Adrenal gland (tissue), 12 donors: ENCODE results near the gene SHISA5. TPM values are rescaled to one million over a fixed set of nuclear protein-coding genes. Genes with fewer than 3 reads are reported as not detected.

Experiments
- DNase-seq, 7 donors: peaks; one replicate each; pipeline ENCODE4 v3.0.0-alpha.2; 2019 to 2020
- H3K27ac ChIP-seq, 5 donors: fragments of 200-600 bp; sonication (generic) in 4 of 5; 1 replicate in 3 of 5; 2 replicates in 2 of 5; pipeline versions ENCODE4 v1.5.1 to v1.8.0; 2016 to 2020; ENCODE audit warnings: mild to moderate bottlenecking in 1 of 5
- H3K27me3 ChIP-seq: fragments of 200-600 bp; 2 replicates; pipeline ENCODE4 v1.8.0; 2021
- H3K36me3 ChIP-seq, 2 donors: fragments of 200-600 bp; replicated peaks in 1 of 2; 1 replicate in 1 of 2; 2 replicates in 1 of 2; pipeline versions ENCODE4 v1.5.1 to v1.8.0; 2018 to 2022
- H3K4me1 ChIP-seq, 2 donors: fragments of 200-600 bp; replicated peaks in 1 of 2; 1 replicate in 1 of 2; 2 replicates in 1 of 2; pipeline versions ENCODE4 v1.5.1 to v1.8.0; 2018 to 2021
- H3K4me3 ChIP-seq, 4 donors: fragments of 200-600 bp; sonication (generic) in 3 of 4; one replicate each; pipeline ENCODE4 v1.5.1; 2016 to 2018
- H3K9me3 ChIP-seq, 3 donors: fragments of 200-600 bp; sonication (generic) in 1 of 3; replicated peaks in 1 of 3; 1 replicate in 2 of 3; 2 replicates in 1 of 3; pipeline versions ENCODE4 v1.5.1 to v1.8.0; 2016 to 2021
- POLR2A ChIP-seq, 2 donors: fragments of 450-650 bp; IDR thresholded peaks; one replicate each; pipeline ENCODE4 v1.6.1; 2017; ENCODE audit warnings: antibody characterized with exemption in 2 of 2, mild to moderate bottlenecking in 2 of 2, moderate library complexity in 1 of 2
- WGBS, 4 donors: extraction: QIAGEN DNeasy Blood & Tissue Kit in 2 of 4; methylation state at CpG; one replicate each; pipeline versions ENCODE4 v1.1.5 to v1.1.7; 2013 to 2017; 5-methylcytosine and 5-hydroxymethylcytosine counted together
- intact Hi-C, 2 donors: fragments of 100-400 bp; cut with DNase I; formaldehyde crosslinking; loops; one replicate each; pipeline versions ENCODE4 v1.14.1 to v1.15.0; 2022 to 2023
- polyA plus RNA-seq, 3 donors: library from polyadenylated mRNA; stranded (reverse); fragments of 200-250 nt in 2 of 3; fragments of 350-450 nt in 1 of 3; fragmentation: Illumina TruSeq in 1 of 3; extraction: RNeasy Lipid Tissue Mini Kit (QIAGEN cat#74804) in 1 of 3; gene quantifications; one replicate each; pipeline ENCODE4 v1.2.3, GENCODE V29; 2013 to 2014
- total RNA-seq, 9 donors: library from RNA; depleted of rRNA in 4 of 9; stranded (reverse); fragments of >200 nt in 4 of 9; fragments of 120-200 nt in 1 of 9; fragmentation: NEBNext Ultra II Directional in 1 of 9; extraction: Animal tissue kit (Norgen Biotek cat#: 25700) in 1 of 9; gene quantifications; one replicate each; pipeline versions ENCODE4 v1.1.0 to v1.2.4, GENCODE V29; 2013 to 2023
- TF ChIP-seq, protein P1 (sequence below), 6 experiments: fragments of 450-650 bp in 4 of 6; fragments of 200-600 bp in 2 of 6; sonication (generic) in 1 of 6; IDR thresholded peaks; 1 replicate in 5 of 6; 2 replicates in 1 of 6; pipeline versions ENCODE4 v1.5.1 to v1.8.0; 2016 to 2021; ENCODE audit warnings: antibody characterized with exemption in 6 of 6, mild to moderate bottlenecking in 2 of 6, moderate library complexity in 1 of 6
- donor health status: healthy with polysubstance abuse.
- donor health status: Bipolar disorder and iron deficiency.
- donor health status: DM: yes; HTN: yes; CAD: no.
- donor health status: DM: no; HTN: no; CAD: no.
- donor health status: DM: no; HTN: no; CAD: no.
- donor health status: DM: yes; HTN: yes; CAD: no.

Gene SHISA5
- total and polyA plus RNA-seq, 12 donors, result 77.2 to 167 (median 128) TPM

DNA sequence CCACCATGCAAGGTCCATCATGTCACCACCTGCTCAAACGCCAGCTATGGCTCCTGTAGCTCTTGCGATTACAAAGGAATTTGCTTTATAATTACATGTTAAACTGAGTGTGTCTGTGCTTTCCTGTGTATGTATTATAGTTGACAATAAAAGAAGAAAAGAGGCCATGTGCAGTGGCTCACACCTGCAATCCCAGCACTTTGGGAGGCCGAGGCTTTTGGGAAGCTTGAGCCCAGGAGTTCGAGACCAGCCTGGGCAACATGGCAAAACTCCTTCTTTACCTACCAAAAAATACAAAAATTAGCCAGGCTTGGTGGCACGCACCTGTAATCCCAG is 30.4 kb downstream of the SHISA5 start:
- intact Hi-C loops, result no loop called here
- H3K9me3 ChIP-seq, result no peaks in the 10 kb centered on the region
- TF ChIP-seq, protein P1, sequence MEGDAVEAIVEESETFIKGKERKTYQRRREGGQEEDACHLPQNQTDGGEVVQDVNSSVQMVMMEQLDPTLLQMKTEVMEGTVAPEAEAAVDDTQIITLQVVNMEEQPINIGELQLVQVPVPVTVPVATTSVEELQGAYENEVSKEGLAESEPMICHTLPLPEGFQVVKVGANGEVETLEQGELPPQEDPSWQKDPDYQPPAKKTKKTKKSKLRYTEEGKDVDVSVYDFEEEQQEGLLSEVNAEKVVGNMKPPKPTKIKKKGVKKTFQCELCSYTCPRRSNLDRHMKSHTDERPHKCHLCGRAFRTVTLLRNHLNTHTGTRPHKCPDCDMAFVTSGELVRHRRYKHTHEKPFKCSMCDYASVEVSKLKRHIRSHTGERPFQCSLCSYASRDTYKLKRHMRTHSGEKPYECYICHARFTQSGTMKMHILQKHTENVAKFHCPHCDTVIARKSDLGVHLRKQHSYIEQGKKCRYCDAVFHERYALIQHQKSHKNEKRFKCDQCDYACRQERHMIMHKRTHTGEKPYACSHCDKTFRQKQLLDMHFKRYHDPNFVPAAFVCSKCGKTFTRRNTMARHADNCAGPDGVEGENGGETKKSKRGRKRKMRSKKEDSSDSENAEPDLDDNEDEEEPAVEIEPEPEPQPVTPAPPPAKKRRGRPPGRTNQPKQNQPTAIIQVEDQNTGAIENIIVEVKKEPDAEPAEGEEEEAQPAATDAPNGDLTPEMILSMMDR (IDR thresholded peaks at IDR 0.05), result no peak
- no peak for TF ChIP-seq POLR2A (IDR thresholded peaks at IDR 0.05)
- peaks cover 0 to 11% of the 10 kb centered on the region in 2 donors for H3K36me3 ChIP-seq
- DNase-seq, result no peak
- peak overlapping the region; percentile 79 to 100 (median 95) for H3K27ac ChIP-seq
- H3K4me3 ChIP-seq, result no peak overlapping the region
- H3K4me1 ChIP-seq, result peaks cover 18 to 52% of the 10 kb centered on the region in 2 donors
- WGBS, 4 donors, result 71 to 81% (median 76%) methylated on average over 5 of the region's 5 CpGs
- no peaks in the 10 kb centered on the region for H3K27me3 ChIP-seq

DNA sequence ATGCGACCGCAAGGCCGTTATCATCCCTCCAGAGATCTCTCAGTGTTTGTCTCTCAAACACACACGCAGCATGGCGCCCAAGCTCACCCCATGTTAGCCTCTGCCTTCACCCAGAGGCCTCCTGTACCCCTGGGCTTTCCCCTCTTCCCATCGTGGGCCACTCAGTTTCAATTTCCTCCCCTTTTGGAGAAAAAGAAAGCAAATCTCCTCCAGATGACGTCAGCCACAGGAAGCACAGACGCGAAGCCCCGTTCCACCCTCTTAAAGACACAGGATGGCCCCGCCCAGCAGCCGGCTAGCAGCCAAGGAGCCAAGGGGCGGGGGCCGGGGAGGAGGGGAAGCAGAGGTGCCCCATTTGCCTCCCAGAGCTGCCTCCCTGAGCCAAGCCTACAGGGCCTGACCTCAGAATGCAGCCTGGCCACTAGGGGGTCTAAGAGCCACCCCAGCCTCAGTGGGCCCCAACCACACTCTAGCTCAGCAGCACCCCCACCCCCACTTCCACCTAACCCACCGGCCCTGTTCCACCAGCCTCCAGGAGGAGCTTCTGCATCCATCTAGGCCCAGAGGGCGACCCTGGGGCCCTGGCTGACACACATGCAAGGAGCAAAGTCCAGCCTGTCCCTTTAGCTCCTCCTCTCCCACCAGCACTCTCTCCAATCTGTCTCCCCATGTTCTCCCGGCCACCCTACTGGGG is 30.9 kb downstream of the SHISA5 start:
- TF ChIP-seq, protein P1 (IDR thresholded peaks at IDR 0.05), result peak; percentile 11 to 58 (median 42)
- TF ChIP-seq POLR2A (IDR thresholded peaks at IDR 0.05), result peak; percentile 40 to 82
- Histone ChIP-seq H3K4me3 (peak overlapping the region; percentile 7 to 87 (median 76)), H3K27ac (peak overlapping the region; percentile 79 to 100 (median 95)), H3K36me3 (peaks cover 0 to 17% of the 10 kb centered on the region in 2 donors), H3K9me3 (no peaks in the 10 kb centered on the region), H3K4me1 (peaks cover 18 to 57% of the 10 kb centered on the region in 2 donors), H3K27me3 (no peaks in the 10 kb centered on the region)
- intact Hi-C loops, result no loop called here
- DNase-seq, result peak; percentile 90 to 96 (median 94)
- WGBS, 4 donors, result 3 to 4% (median 3%) methylated on average over 7 to 17 of the region's 17 CpGs

DNA sequence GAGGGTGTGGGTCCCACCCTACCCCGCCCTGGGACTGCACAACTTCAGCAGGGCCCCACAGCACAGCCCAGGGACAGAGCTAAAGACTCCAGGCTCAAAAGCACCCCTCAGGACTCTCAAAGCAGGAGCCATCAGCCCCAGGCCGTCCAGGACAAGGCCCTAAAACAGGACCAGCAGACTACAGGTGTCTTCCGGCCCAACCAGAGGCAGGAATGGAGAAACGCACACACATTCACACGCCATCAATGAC is 31.4 kb downstream of the SHISA5 start:
- TF ChIP-seq, protein P1 (IDR thresholded peaks at IDR 0.05), result no peak
- TF ChIP-seq POLR2A (IDR thresholded peaks at IDR 0.05), result no peak
- peak overlapping the region; percentile 79 to 100 (median 95) for H3K27ac ChIP-seq
- WGBS, 4 donors, result 0 to 4% (median 1%) methylated on average over 4 to 5 of the region's 5 CpGs
- H3K4me1 ChIP-seq, result peaks cover 21 to 62% of the 10 kb centered on the region in 2 donors
- H3K9me3 ChIP-seq, result no peaks in the 10 kb centered on the region
- intact Hi-C loops, result no loop called here
- peak overlapping the region; percentile 7 to 87 (median 76) for H3K4me3 ChIP-seq
- DNase-seq, result no peak
- peaks cover 0 to 21% of the 10 kb centered on the region in 2 donors for H3K36me3 ChIP-seq
- H3K27me3 ChIP-seq, result no peaks in the 10 kb centered on the region

DNA sequence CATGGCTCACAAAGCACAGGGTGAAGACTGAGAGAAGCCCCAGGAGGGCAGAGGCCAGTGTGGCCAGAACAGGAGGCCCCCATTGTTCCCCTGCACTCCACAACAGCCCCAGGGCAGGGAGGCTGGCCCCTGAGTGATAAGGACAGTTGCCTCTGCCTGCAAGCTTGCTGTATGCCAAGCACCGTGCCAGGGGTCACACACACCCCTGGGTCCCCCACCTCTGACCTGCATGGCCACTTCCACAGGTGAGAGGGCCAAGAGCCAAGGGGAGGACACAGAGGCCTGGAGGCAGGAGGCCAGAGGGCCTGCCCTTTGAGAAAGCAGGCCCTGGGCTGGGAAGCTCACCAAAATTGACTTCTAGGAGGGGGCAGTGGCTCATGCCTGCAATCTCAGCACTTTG is 33.7 kb downstream of the SHISA5 start:
- peak in 1 of 7 donors; percentile 51 for DNase-seq
- Histone ChIP-seq H3K4me1 (peaks cover 41 to 77% of the 10 kb centered on the region in 2 donors), H3K36me3 (peaks cover 0 to 25% of the 10 kb centered on the region in 2 donors), H3K4me3 (no peak overlapping the region), H3K27ac (peak overlapping the region in 2 of 5 donors; percentile 44 to 98), H3K9me3 (no peaks in the 10 kb centered on the region), H3K27me3 (no peaks in the 10 kb centered on the region)
- intact Hi-C loops, result no loop called here
- 17 to 40% (median 33%) methylated on average over 1 of the region's 1 CpG; no CpG with 5 or more reads in 1 of the 4 donors for WGBS, 4 donors
- TF ChIP-seq, protein P1 (IDR thresholded peaks at IDR 0.05), result no peak
- no peak for TF ChIP-seq POLR2A (IDR thresholded peaks at IDR 0.05)
